ENCODE results near the gene CSGALNACT2. TPM values are rescaled to one million over a fixed set of nuclear protein-coding genes. Genes with fewer than 3 reads are reported as not detected.

CSGALNACT2 gene
- total RNA-seq, 1 experiment from 2014 or later = 8.9 TPM

- H2BK5ac ChIP-seq (ENCODE audit: insufficient read length, low read length) = no peak overlapping the region
- Mint-ChIP-seq H3K9me3 (no peaks in the 10 kb centered on the region), H3K4me1 (peaks cover 35% of the 10 kb centered on the region in 2 experiments), H3K4me3 (no peak overlapping the region; a peak in 1 of 5 replicates), H3K27me3 (ENCODE audit: low read depth) (peaks cover 6% of the 10 kb centered on the region; the same call in 1 of the 2 replicates), H3K36me3 (ENCODE audit: insufficient read depth in 1 of 3, low read depth in 3 of 3) (peaks cover 2 to 3% (median 2%) of the 10 kb centered on the region in 3 experiments; a peak in 2 of 7 replicates), H3K27ac (no peak overlapping the region)
- no peak overlapping the region for H3K4me2 ChIP-seq (ENCODE audit: insufficient read depth, insufficient read length, low read length)
- no peak overlapping the region for H2BK120ac ChIP-seq (ENCODE audit: low read depth, low read length, poor library complexity, severe bottlenecking)
- H3K56ac ChIP-seq (ENCODE audit: insufficient read length, low read depth, low read length) = no peak overlapping the region
- no peak overlapping the region for H4K8ac ChIP-seq (replicated peaks; ENCODE audit: insufficient read length, low read depth, low read length)
- no peak overlapping the region for H2BK20ac ChIP-seq (ENCODE audit: low read depth, low read length, poor library complexity, severe bottlenecking)
- H3K79me2 ChIP-seq (ENCODE audit: insufficient read depth, low read length) = no peaks in the 10 kb centered on the region; the same call in 1 of the 2 replicates
- peaks cover 5% of the 10 kb centered on the region for H3K23me2 ChIP-seq (ENCODE audit: insufficient read length, low read depth, low read length, poor library complexity, severe bottlenecking)
- no peak overlapping the region for H3K18ac ChIP-seq (ENCODE audit: insufficient read length, low read depth, low read length)
- no peak overlapping the region for H2AK5ac ChIP-seq (ENCODE audit: insufficient read length, low read length)
- no peaks in the 10 kb centered on the region for H3K27me3 ChIP-seq (ENCODE audit: insufficient read depth, low read length)
- H2AFZ ChIP-seq (ENCODE audit: low read length) = no peak overlapping the region
- H3T11ph ChIP-seq (ENCODE audit: low read length) = no peak overlapping the region
- no peak overlapping the region for H2BK12ac ChIP-seq (ENCODE audit: insufficient read length, low read depth, low read length)
- TF ChIP-seq CTCF (conservative IDR thresholded peaks at IDR 0.05) = no peak
- no peak overlapping the region for H3K23ac ChIP-seq (ENCODE audit: insufficient read length, low read depth, low read length)
- no peak overlapping the region for H4K5ac ChIP-seq (ENCODE audit: insufficient read length, low read depth, low read length)
- H3K79me1 ChIP-seq (ENCODE audit: insufficient read depth, low read depth, low read length, poor library complexity, severe bottlenecking) = no peaks in the 10 kb centered on the region
- H3K4me1 ChIP-seq (ENCODE audit: insufficient read depth, low read length) = no peaks in the 10 kb centered on the region
- H3K4ac ChIP-seq (ENCODE audit: low read depth, low read length) = no peak overlapping the region
- H3K14ac ChIP-seq (ENCODE audit: insufficient read depth, low read length) = no peak overlapping the region
- H2BK15ac ChIP-seq (ENCODE audit: low read depth, low read length) = no peak overlapping the region
- H3K9me3 ChIP-seq (ENCODE audit: control insufficient read depth, low read depth, low read length) = no peaks in the 10 kb centered on the region
- no peak overlapping the region for H4K91ac ChIP-seq (ENCODE audit: insufficient read length, low read depth, low read length)
- no peak overlapping the region for H3K27ac ChIP-seq (ENCODE audit: insufficient read length, low read depth, low read length)
- H4K20me1 ChIP-seq (ENCODE audit: control insufficient read depth, insufficient read depth, insufficient read length) = no peaks in the 10 kb centered on the region
- WGBS (ENCODE audit: extremely low coverage, insufficient read length, low lambda C conversion rate) = no CpG with 5 or more reads among the region's 5 CpGs
- H3K9ac ChIP-seq (ENCODE audit: extremely low read depth, insufficient read length, low read length) = no peak overlapping the region
- no peak for DNase-seq
Observed at GRCh38 chr10:43141421-43141820, 3.2 kb downstream of the CSGALNACT2 start.
